ENCODE measurements around the gene TPBGL. TPM values are rescaled to one million over a fixed set of nuclear protein-coding genes. Genes with fewer than 3 reads are reported as not detected.

Gene TPBGL
- total and polyA plus RNA-seq, 4 donors: 0.11 to 0.58 (median 0.33) TPM

- no peak for ATAC-seq (ENCODE audit: insufficient read depth, low FRiP score)
- no peak overlapping the region for H3K4me3 ChIP-seq
- no peak overlapping the region for H3K9ac ChIP-seq (ENCODE audit: insufficient read depth in 1 of 2, low read length in 2 of 2)
- WGBS, 2 donors: 6 to 17% methylated on average over 2 of the region's 2 CpGs
- H3K36me3 ChIP-seq (ENCODE audit: control insufficient read depth in 4 of 4, insufficient read depth in 4 of 4, low read length in 4 of 4): peaks cover 0 to 3% (median 0%) of the 10 kb centered on the region in 4 donors
- no peak for DNase-seq
- peak overlapping the region in 1 of 2 donors; percentile 54 for H3K27ac ChIP-seq (ENCODE audit: low read depth in 1 of 2, low read length in 1 of 2)
- H3K4me1 ChIP-seq (ENCODE audit: control insufficient read depth in 5 of 5, insufficient read depth in 5 of 5, low read length in 5 of 5): peaks cover 0 to 5% (median 0%) of the 10 kb centered on the region in 5 donors
- TF ChIP-seq CTCF (IDR thresholded peaks at IDR 0.05; ENCODE audit: control extremely low read depth, extremely low read depth): no peak
- no peaks in the 10 kb centered on the region for H3K9me3 ChIP-seq (ENCODE audit: control insufficient read depth in 4 of 4, insufficient read depth in 3 of 4, low read length in 3 of 4)
- H3K27me3 ChIP-seq (ENCODE audit: control insufficient read depth in 3 of 3, insufficient read depth in 3 of 3, low read length in 2 of 3): no peaks in the 10 kb centered on the region
These were observed 32.1 kb upstream of the TPBGL start for GRCh38 chr11:75208446-75208845.

GRCh38 chr11:75212411-75212810, 28.2 kb upstream of the TPBGL start:
- no peak for DNase-seq
- Histone ChIP-seq H3K27me3 (ENCODE audit: control insufficient read depth in 3 of 3, insufficient read depth in 3 of 3, low read length in 2 of 3) (no peaks in the 10 kb centered on the region), H3K9me3 (ENCODE audit: control insufficient read depth in 4 of 4, insufficient read depth in 3 of 4, low read length in 3 of 4) (no peaks in the 10 kb centered on the region), H3K27ac (ENCODE audit: low read depth in 1 of 2, low read length in 1 of 2) (no peak overlapping the region), H3K9ac (ENCODE audit: insufficient read depth in 1 of 2, low read length in 2 of 2) (no peak overlapping the region), H3K4me3 (no peak overlapping the region), H3K4me1 (ENCODE audit: control insufficient read depth in 5 of 5, insufficient read depth in 5 of 5, low read length in 5 of 5) (peaks cover 0 to 2% (median 0%) of the 10 kb centered on the region in 5 donors), H3K36me3 (ENCODE audit: control insufficient read depth in 4 of 4, insufficient read depth in 4 of 4, low read length in 4 of 4) (no peaks in the 10 kb centered on the region)
- WGBS, 2 donors: 80 to 90% methylated on average over 5 of the region's 5 CpGs
- ATAC-seq (ENCODE audit: insufficient read depth, low FRiP score): no peak
- TF ChIP-seq CTCF (IDR thresholded peaks at IDR 0.05; ENCODE audit: control extremely low read depth, extremely low read depth): no peak

- H3K4me1 ChIP-seq (ENCODE audit: control insufficient read depth in 5 of 5, insufficient read depth in 5 of 5, low read length in 5 of 5): no peaks in the 10 kb centered on the region
- peak; percentile 51 for ATAC-seq (ENCODE audit: insufficient read depth, low FRiP score)
These were observed 26.2 kb upstream of the TPBGL start for GRCh38 chr11:75214411-75214821.

More at GRCh38 chr11:75214411-75214821, 26.2 kb upstream of the TPBGL start:
- Histone ChIP-seq H3K36me3 (ENCODE audit: control insufficient read depth in 4 of 4, insufficient read depth in 4 of 4, low read length in 4 of 4) (no peaks in the 10 kb centered on the region), H3K4me3 (no peak overlapping the region), H3K27me3 (ENCODE audit: control insufficient read depth in 3 of 3, insufficient read depth in 3 of 3, low read length in 2 of 3) (no peaks in the 10 kb centered on the region), H3K27ac (ENCODE audit: low read depth in 1 of 2, low read length in 1 of 2) (no peak overlapping the region), H3K9me3 (ENCODE audit: control insufficient read depth in 4 of 4, insufficient read depth in 3 of 4, low read length in 3 of 4) (no peaks in the 10 kb centered on the region), H3K9ac (ENCODE audit: insufficient read depth in 1 of 2, low read length in 2 of 2) (no peak overlapping the region)
- peak; percentile 84 to 88 (median 85) for DNase-seq
- WGBS, 2 donors: 4% methylated on average over 8 of the region's 8 CpGs
- no peak for TF ChIP-seq CTCF (IDR thresholded peaks at IDR 0.05; ENCODE audit: control extremely low read depth, extremely low read depth)

Data from lung (tissue), 12 donors.